Mucosa of descending colon (tissue), 3 donors: ENCODE data around the gene GALNT11. TPM values are rescaled to one million over a fixed set of nuclear protein-coding genes. Genes with fewer than 3 reads are reported as not detected.
"Not testable (repeated sequence)": the region's sequence is repeated elsewhere in the genome, so short reads cannot be mapped to it uniquely, and the experiment has no call there.

Experiments used
- ATAC-seq: fragments of 200-7000 bp; cut with Tn5 transposase; one replicate; pipeline ENCODE4 v1.9.1; 2020; ENCODE audit warnings: mild to moderate bottlenecking, moderate library complexity
- DNase-seq, 3 donors: peaks; one replicate each; pipeline ENCODE4 v3.0.0-alpha.2; 2020
- H3K36me3 ChIP-seq: fragments of 200-600 bp; one replicate; pipeline ENCODE4 v1.8.0; 2021; ENCODE audit warnings: low read depth, mild to moderate bottlenecking
- H3K4me1 ChIP-seq: fragments of 200-600 bp; one replicate; pipeline ENCODE4 v1.8.0; 2021; ENCODE audit warnings: low read depth, mild to moderate bottlenecking
- H3K4me3 ChIP-seq: fragments of 200-600 bp; one replicate; pipeline ENCODE4 v1.8.0; 2021; ENCODE audit warnings: mild to moderate bottlenecking
- H3K9me3 ChIP-seq: fragments of 200-600 bp; one replicate; pipeline ENCODE4 v1.8.0; 2021; ENCODE audit warnings: mild to moderate bottlenecking
- intact Hi-C, 2 donors: fragments of 100-400 bp; cut with DNase I in 1 of 2; cut with micrococcal nuclease in 1 of 2; formaldehyde crosslinking; loops; one replicate each; pipeline versions ENCODE4 v1.11.0 to v1.11.1; 2022; cut with DNase I, micrococcal nuclease
- total RNA-seq, 3 donors: library from RNA; stranded (reverse); fragmentation: NEBNext Ultra II Directional in 2 of 3; extraction: Animal tissue kit (Norgen Biotek cat#: 25700) in 2 of 3; gene quantifications; one replicate each; pipeline versions ENCODE4 v1.2.1 to v1.2.4, GENCODE V29; 2021 to 2023
- TF ChIP-seq, protein P1 (sequence below): fragments of 200-600 bp; IDR thresholded peaks from one replicate; pipeline ENCODE4 v1.8.0; 2022; ENCODE audit warnings: antibody characterized with exemption, mild to moderate bottlenecking
- donor health status: DM: no; HTN: no; CAD: no; lungs with moderate emphysema.
- donor health status: DM: no; HTN: no; CAD: no.
- donor health status: DM: no; HTN: yes; CAD: no.

The GALNT11 gene
- total RNA-seq, 3 donors from 2014 or later = 16.2 to 29.3 (median 21.9) TPM

DNA sequence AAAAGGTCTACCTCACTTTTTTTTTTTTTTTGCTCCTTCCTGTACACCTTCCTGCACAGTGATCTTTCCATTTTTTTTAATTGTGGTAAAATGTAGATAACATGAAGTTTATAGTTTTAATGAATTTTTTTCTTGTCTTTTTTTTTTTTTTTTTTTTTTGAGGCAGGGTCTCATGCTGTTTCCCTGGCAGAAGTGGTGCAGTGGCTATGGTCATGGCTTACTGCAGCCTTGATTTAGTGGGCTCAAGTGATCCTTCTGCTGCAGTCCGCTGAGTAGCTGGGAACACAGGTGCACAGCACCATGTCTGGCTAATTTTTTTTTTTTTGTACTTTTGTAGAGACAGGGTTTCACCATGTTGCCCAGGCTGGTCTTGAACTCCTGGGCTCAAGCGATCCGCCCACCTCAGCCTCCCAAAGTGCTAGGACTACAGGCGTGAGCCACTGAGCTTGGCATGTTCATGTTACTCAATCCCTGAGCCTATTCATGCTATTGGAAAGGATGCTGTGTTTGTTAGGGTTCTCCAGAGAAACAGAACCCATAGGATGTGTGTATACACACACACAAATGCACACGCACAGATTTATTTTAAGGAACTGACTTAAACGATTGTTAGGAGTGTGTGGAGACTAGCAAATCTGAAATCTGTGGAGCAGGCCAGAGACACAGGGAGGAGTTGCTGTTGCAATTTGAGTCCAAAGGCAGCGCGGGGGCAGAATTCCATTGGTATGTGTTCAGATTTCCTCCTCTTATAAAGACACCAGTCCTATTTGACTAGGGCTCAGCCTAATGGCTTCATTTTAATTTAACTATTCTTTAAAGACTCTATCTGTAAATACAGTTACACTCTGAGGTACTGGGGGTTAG is 29.1 kb downstream of the GALNT11 start:
- H3K9me3 ChIP-seq = no peaks in the 10 kb centered on the region
- ATAC-seq (no peak), DNase-seq (no peak)
- H3K4me1 ChIP-seq = no peaks in the 10 kb centered on the region
- TF ChIP-seq, protein P1, sequence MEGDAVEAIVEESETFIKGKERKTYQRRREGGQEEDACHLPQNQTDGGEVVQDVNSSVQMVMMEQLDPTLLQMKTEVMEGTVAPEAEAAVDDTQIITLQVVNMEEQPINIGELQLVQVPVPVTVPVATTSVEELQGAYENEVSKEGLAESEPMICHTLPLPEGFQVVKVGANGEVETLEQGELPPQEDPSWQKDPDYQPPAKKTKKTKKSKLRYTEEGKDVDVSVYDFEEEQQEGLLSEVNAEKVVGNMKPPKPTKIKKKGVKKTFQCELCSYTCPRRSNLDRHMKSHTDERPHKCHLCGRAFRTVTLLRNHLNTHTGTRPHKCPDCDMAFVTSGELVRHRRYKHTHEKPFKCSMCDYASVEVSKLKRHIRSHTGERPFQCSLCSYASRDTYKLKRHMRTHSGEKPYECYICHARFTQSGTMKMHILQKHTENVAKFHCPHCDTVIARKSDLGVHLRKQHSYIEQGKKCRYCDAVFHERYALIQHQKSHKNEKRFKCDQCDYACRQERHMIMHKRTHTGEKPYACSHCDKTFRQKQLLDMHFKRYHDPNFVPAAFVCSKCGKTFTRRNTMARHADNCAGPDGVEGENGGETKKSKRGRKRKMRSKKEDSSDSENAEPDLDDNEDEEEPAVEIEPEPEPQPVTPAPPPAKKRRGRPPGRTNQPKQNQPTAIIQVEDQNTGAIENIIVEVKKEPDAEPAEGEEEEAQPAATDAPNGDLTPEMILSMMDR = no peak
- intact Hi-C loops = no loop called here
- no peaks in the 10 kb centered on the region for H3K36me3 ChIP-seq
- no peak overlapping the region for H3K4me3 ChIP-seq

DNA sequence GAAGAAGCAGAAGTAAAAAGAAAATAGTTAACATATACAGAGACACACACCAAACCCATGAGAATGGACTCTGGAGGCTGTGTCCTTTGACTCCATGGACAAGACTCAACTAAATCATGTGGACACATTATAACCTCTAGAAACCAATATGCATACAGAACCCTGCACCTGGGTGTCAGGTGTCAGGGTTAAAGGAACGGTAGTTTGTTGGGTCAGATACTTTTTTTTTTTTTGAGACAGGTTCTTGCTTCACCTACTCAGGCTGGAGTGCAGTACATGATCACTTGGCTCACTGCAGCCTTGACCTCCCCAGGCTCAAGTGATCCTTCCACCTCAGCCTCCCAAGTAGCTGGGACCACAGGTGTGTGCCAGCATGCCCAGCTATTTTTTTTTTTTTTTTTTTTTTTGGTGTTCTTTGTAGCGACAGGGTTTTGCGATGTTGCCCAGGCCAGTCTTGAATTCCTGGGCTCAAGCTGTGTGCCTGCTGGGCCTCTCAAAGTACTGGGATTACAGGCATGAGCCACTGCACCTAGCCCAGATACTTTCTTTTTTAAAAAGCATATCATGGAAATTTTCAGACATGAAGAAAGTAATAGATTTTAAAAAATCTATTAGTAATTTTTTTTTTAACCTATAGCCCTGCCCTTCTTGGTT is 31.3 kb downstream of the GALNT11 start:
- intact Hi-C loops = no loop called here
- no peaks in the 10 kb centered on the region for H3K36me3 ChIP-seq
- no peak for DNase-seq
- no peaks in the 10 kb centered on the region for H3K4me1 ChIP-seq
- no peak for ATAC-seq
- peaks cover 3% of the 10 kb centered on the region for H3K9me3 ChIP-seq
- H3K4me3 ChIP-seq = no peak overlapping the region
- TF ChIP-seq, protein P1 = no peak

DNA sequence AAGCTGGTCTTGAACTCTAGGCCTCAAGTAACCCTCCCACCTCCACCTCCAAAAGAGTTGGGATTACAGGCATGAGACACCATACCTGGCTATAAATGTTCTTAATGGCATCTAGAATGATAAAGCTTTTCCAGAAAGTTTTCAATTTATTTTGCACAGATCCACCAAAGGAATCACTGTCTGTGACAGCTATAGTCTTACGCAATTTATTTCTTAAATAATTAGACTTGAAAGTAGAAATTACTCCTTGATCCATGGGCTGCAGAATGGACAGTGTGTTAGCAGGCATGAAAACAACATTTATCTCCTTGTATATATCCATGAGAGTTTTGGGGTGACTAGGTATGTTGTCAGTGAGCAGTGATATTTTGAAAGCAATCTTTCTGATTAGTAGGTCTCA is 33.8 kb downstream of the GALNT11 start:
- Histone ChIP-seq H3K4me1 (no peaks in the 10 kb centered on the region), H3K4me3 (no peak overlapping the region), H3K36me3 (no peaks in the 10 kb centered on the region), H3K9me3 (peaks cover 4% of the 10 kb centered on the region)
- ATAC-seq = no peak
- DNase-seq = no peak
- intact Hi-C loops = no loop called here
- TF ChIP-seq, protein P1 = no peak

DNA sequence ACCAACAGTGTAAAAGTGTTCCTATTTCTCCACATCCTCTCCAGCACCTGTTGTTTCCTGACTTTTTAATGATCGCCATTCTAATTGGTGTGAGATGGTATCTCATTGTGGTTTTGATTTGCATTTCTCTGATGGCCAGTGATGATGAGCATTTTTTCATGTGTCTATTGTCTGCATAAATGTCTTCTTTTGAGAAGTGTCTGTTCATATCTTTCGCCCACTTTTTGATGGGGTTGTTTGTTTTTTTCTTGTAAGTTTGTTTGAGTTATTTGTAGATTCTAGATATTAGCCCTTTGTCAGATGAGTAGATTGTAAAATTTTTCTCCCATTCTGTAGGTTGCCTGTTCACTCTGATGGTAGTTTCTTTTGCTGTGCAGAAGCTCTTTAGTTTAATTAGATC is 35.6 kb downstream of the GALNT11 start:
- H3K9me3 ChIP-seq, H3K4me1 ChIP-seq, H3K4me3 ChIP-seq, intact Hi-C loops, ATAC-seq, DNase-seq, H3K36me3 ChIP-seq: not testable (repeated sequence)

DNA sequence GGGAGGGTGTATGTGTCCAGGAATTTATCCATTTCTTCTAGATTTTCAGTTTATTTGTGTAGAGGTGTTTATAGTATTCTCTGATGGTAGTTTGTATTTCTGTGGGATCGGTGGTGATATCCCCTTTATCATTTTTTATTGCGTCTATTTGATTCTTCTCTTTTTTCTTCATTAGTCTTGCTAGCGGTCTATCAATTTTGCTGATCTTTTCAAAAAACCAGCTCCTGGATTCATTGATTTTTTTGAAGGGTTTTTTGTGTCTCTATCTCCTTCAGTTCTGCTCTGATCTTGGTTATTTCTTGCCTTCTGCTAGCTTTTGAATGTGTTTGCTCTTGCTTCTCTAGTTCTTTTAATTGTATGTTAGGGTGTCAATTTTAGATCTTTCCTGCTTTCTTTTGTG is 37.7 kb downstream of the GALNT11 start:
- H3K4me3 ChIP-seq, H3K9me3 ChIP-seq, H3K36me3 ChIP-seq, H3K4me1 ChIP-seq, DNase-seq, ATAC-seq, intact Hi-C loops: not testable (repeated sequence)

DNA sequence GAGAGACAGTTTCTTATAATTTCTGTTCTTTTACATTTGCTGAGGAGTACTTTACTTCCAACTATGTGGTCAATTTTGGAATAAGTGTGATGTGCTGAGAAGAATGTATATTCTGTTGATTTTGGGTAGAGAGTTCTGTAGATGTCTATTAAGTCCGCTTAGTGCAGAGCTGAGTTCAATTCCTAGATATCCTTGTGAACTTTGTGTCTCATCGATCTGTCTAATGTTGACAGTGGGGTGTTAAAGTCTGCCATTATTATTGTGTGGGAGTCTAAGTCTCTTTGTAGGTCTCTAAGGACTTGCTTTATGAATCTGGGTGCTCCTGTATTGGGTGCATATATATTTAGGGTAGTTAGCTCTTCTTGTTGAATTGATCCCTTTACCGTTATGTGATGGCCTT is 38.3 kb downstream of the GALNT11 start:
- DNase-seq, H3K9me3 ChIP-seq, H3K4me1 ChIP-seq, H3K36me3 ChIP-seq, H3K4me3 ChIP-seq, intact Hi-C loops, ATAC-seq: not testable (repeated sequence)

DNA sequence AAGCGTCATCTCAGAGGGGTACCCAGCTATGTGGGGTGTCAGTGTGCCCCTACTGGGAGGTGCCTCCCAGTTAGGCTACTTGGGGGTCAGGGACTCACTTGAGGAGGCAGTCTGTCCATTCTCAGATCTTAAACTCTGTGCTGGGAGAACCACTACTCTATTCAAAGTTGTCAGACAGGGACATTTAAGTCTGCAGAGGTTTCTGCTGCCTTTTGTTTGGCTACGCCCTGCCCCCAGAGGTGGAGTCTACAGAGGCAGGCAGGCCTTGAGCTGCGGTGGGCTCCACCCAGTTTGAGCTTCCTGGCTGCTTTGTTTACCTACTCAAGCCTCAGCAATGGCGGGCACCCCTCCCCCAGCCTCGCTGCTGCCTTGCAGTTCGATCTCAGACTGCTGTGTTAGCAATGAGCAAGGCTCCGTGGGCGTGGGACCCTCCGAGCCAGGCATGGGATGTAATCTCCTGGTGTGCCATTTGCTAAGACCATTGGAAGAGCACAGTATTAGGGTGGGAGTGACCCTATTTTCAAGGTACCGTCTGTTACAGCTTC is 40.4 kb downstream of the GALNT11 start:
- intact Hi-C loops, H3K4me3 ChIP-seq, H3K9me3 ChIP-seq: not testable (repeated sequence)

More for the DNA sequence above, 40.4 kb downstream of the GALNT11 start:
- ATAC-seq, H3K4me1 ChIP-seq, H3K36me3 ChIP-seq, DNase-seq: not testable (repeated sequence)
